ENCODE results near the gene LYST. TPM values are rescaled to one million over a fixed set of nuclear protein-coding genes. Genes with fewer than 3 reads are reported as not detected.

The LYST gene
- total RNA-seq, 4 donors from 2014 or later: 22.9 to 44.4 (median 31.9) TPM

DNA sequence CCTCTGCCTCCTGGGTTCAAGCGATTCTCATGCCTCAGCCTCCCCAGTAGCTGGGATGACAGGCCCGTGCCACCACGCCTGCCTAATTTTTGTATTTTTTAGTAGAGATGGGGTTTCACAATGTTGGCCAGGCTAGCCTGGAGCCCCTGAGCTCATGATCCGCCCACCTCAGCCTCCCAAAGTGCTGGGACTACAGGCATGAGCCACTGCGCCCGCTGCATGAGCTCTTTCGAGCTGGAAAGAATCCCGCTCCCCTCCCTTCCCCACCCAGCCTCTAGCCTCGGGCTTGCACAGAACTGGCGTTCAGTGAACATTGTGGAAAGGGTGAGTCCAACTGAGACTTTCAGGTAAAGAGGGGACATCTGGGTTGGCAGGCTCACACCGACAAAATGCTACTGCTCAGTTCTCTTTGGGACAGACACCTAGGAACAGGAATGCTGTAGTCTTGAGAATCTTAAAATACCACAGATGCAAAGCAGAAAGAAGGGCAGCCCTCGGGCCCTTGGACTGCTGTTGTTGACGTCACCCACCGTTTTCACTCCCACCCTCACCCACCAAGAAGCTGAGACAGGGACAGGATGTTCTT is 207.4 kb downstream of the LYST start:
- Histone ChIP-seq H3K36me3 (peaks cover 19 to 41% (median 27%) of the 10 kb centered on the region in 4 donors), H3K9me3 (peaks cover 0 to 7% (median 0%) of the 10 kb centered on the region in 4 donors), H3K27me3 (peaks cover 0 to 12% (median 0%) of the 10 kb centered on the region in 4 donors), H3K4me3 (no peak overlapping the region), H3K27ac (replicated peaks in 1 of 4) (no peak overlapping the region), H3K4me1 (no peaks in the 10 kb centered on the region)
- 90% methylated on average over 14 of the region's 14 CpGs for WGBS
- TF ChIP-seq EP300 (IDR thresholded peaks at IDR 0.05): no peak
- TF ChIP-seq, protein P1, sequence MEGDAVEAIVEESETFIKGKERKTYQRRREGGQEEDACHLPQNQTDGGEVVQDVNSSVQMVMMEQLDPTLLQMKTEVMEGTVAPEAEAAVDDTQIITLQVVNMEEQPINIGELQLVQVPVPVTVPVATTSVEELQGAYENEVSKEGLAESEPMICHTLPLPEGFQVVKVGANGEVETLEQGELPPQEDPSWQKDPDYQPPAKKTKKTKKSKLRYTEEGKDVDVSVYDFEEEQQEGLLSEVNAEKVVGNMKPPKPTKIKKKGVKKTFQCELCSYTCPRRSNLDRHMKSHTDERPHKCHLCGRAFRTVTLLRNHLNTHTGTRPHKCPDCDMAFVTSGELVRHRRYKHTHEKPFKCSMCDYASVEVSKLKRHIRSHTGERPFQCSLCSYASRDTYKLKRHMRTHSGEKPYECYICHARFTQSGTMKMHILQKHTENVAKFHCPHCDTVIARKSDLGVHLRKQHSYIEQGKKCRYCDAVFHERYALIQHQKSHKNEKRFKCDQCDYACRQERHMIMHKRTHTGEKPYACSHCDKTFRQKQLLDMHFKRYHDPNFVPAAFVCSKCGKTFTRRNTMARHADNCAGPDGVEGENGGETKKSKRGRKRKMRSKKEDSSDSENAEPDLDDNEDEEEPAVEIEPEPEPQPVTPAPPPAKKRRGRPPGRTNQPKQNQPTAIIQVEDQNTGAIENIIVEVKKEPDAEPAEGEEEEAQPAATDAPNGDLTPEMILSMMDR (IDR thresholded peaks at IDR 0.05): no peak
- no peak for TF ChIP-seq POLR2AphosphoS5 (IDR thresholded peaks at IDR 0.05)
- no peak for TF ChIP-seq POLR2A (IDR thresholded peaks at IDR 0.05; ENCODE audit: low read depth)
- intact Hi-C loops (cut with DNase I): no loop called here
- peak; percentile 66 for DNase-seq (ENCODE audit: extremely low spot score)

DNA sequence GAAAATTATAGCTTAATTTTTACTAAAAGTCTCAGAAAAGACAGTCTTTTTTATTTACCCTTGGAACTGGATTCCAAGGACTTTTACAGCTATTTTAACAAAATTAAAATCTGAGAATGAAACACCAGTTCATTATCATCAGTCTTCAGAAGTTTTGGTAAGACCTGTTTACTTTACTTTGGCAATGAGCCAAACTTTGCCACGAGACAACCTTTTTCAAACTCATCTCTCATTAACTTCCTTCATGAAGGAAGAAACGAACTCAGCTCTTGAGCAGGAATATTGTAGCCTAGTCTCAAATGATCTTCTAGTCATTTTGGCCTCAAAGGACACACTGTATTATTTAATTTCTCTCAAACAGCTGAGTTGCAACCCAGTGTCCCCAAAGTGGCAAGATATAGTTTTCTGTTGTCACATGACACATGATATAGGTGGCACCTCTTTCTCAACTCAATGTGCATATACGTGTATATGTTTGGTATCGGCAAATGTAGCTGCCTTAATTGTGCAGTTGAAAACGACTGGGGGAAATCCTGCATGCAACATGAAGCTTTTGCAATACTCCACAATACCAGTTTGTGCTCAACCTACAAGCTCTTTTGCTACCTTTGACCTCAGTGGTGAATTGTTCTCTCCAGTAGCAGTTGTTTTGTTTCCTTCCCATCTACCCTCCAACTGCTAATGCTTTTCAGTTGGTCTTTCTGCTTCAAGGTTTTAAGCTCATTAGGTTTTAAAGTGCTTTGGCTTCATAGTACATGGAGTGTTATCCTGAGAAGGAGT is 208.8 kb downstream of the LYST start:
- 65% methylated on average over 5 of the region's 5 CpGs for WGBS
- Histone ChIP-seq H3K36me3 (peaks cover 11 to 28% (median 20%) of the 10 kb centered on the region in 4 donors), H3K4me3 (no peak overlapping the region), H3K27me3 (peaks cover 0 to 25% (median 0%) of the 10 kb centered on the region in 4 donors), H3K27ac (replicated peaks in 1 of 4) (no peak overlapping the region), H3K4me1 (no peaks in the 10 kb centered on the region), H3K9me3 (peaks cover 0 to 11% (median 0%) of the 10 kb centered on the region in 4 donors)
- peak; percentile 26 for DNase-seq (ENCODE audit: extremely low spot score)
- intact Hi-C loops (cut with DNase I): no loop called here
- TF ChIP-seq, protein P1 (IDR thresholded peaks at IDR 0.05): no peak
- TF ChIP-seq EP300 (IDR thresholded peaks at IDR 0.05): no peak
- no peak for TF ChIP-seq POLR2A (IDR thresholded peaks at IDR 0.05; ENCODE audit: low read depth)
- no peak for TF ChIP-seq POLR2AphosphoS5 (IDR thresholded peaks at IDR 0.05)

DNA sequence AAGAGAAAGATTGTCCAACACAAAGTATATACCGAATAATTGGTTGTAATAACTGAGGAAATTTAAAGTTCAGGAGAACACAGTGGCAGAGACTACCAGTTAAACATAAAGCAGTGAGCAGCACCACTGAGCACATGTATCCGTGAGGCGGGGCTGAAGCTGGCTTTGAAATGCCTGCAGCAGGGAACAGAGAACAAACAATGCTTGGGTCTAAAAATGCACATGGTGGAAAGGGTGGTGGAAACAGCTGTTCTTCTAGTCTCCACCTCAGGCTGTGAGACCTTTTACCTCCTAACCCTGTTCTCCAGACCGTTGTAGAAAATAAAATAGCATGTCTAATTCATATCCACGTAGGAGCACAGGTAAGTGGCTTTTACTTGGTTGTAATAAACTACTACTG is 209.4 kb downstream of the LYST start:
- Histone ChIP-seq H3K9me3 (peaks cover 0 to 11% (median 0%) of the 10 kb centered on the region in 4 donors), H3K36me3 (peaks cover 8 to 21% (median 14%) of the 10 kb centered on the region in 4 donors), H3K4me1 (no peaks in the 10 kb centered on the region), H3K27me3 (peaks cover 0 to 32% (median 3%) of the 10 kb centered on the region in 4 donors), H3K27ac (replicated peaks in 1 of 4) (no peak overlapping the region), H3K4me3 (no peak overlapping the region)
- TF ChIP-seq, protein P1 (IDR thresholded peaks at IDR 0.05): no peak
- TF ChIP-seq EP300 (IDR thresholded peaks at IDR 0.05) (no peak), POLR2A (IDR thresholded peaks at IDR 0.05; ENCODE audit: low read depth) (no peak), POLR2AphosphoS5 (IDR thresholded peaks at IDR 0.05) (no peak)
- WGBS: 82% methylated on average over 5 of the region's 5 CpGs
- DNase-seq (ENCODE audit: extremely low spot score): peak; percentile 5
- intact Hi-C loops (cut with DNase I): no loop called here

DNA sequence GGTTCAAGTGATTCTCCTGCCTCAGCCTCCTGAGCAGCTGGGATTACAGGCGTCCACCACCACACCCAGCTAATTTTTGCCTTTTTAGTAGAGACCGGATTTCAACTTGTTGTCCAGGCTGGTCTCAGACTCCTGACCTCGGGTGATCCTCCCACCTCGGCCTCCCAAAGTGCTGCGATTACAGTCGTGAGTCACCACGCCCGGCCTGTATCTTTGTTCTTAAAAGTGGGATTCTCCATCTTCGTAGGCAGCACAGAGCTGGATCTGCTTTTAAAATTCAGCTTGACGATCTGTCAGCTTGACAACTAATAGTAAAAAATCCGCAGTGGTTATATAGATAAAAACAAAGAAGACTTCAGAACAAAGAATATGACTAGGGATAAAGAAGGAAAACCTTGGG is 214.3 kb downstream of the LYST start:
- Histone ChIP-seq H3K36me3 (no peaks in the 10 kb centered on the region), H3K9me3 (peaks cover 0 to 11% (median 0%) of the 10 kb centered on the region in 4 donors), H3K4me3 (no peak overlapping the region), H3K4me1 (peaks cover 23 to 33% (median 30%) of the 10 kb centered on the region in 4 donors), H3K27ac (replicated peaks in 1 of 4) (no peak overlapping the region), H3K27me3 (peaks cover 4 to 81% (median 32%) of the 10 kb centered on the region in 4 donors)
- WGBS: 90% methylated on average over 11 of the region's 11 CpGs
- TF ChIP-seq, protein P1 (IDR thresholded peaks at IDR 0.05): no peak
- TF ChIP-seq POLR2AphosphoS5 (IDR thresholded peaks at IDR 0.05) (no peak), EP300 (IDR thresholded peaks at IDR 0.05) (no peak), POLR2A (IDR thresholded peaks at IDR 0.05; ENCODE audit: low read depth) (no peak)
- intact Hi-C loops (cut with DNase I): no loop called here
- peak; percentile 29 for DNase-seq (ENCODE audit: extremely low spot score)
